IMR-90 (cell line): ENCODE data around the gene DSN1. TPM values are rescaled to one million over a fixed set of nuclear protein-coding genes. Genes with fewer than 3 reads are reported as not detected.
A peak's percentile ranks its signal among the peaks of the same experiment; 100 is the strongest.

ENCODE experiments used
- ATAC-seq: fragments of 200-7000 bp; cut with Tn5 transposase; 2 replicates; pipeline ENCODE4 v1.9.1; 2020; ENCODE audit warnings: low read depth, mild to moderate bottlenecking, moderate library complexity
- BruUV-seq: library from RNA; stranded (reverse); fragments of 400-500 nt; replicated peaks from 2 replicates; lab custom pipeline; 2021; lab: Mats Ljungman, UMichigan
- CTCF ChIA-PET: fragments of 300-600 bp; formaldehyde crosslinking; extraction: SDS; loops from one replicate; lab custom pipeline; 2021; ENCODE audit warnings: antibody characterized with exemption; lab: Yijun Ruan, JAX
- POLR2A ChIA-PET: fragments of 300-600 bp; sonication (Branson Sonifier 250); formaldehyde crosslinking; loops from one replicate; lab custom pipeline; 2022; ENCODE audit warnings: antibody characterized with exemption; ENCODE audit not compliant: unreplicated experiment; lab: Charles Lee
- DNase-seq: peaks from one replicate; pipeline ENCODE4 v3.0.0; 2013
- H2AFZ ChIP-seq: replicated peaks from 2 replicates; pipeline ENCODE3; 2013; ENCODE audit warnings: low read length, mild to moderate bottlenecking; ENCODE audit not compliant: poor library complexity
- H2AK5ac ChIP-seq: 2 replicates; pipeline ENCODE4 v1.6.1; 2013; ENCODE audit warnings: low read depth, low read length, inconsistent platforms
- H2AK9ac ChIP-seq: replicated peaks from 2 replicates; pipeline ENCODE3; 2013; ENCODE audit warnings: mild to moderate bottlenecking, low read depth, low read length, moderate library complexity; ENCODE audit not compliant: poor library complexity
- H2BK120ac ChIP-seq: 2 replicates; pipeline ENCODE4 v1.6.1; 2013; ENCODE audit warnings: low read depth, low read length, inconsistent platforms
- H2BK15ac ChIP-seq: 3 replicates; pipeline ENCODE4 v1.6.1; 2013; ENCODE audit warnings: low read depth, low read length, inconsistent platforms
- H2BK20ac ChIP-seq: 2 replicates; pipeline ENCODE4 v1.6.1; 2013; ENCODE audit warnings: low read depth, mild to moderate bottlenecking, inconsistent platforms, low read length, moderate library complexity
- H2BK5ac ChIP-seq: 2 replicates; pipeline ENCODE4 v1.6.1; 2013; ENCODE audit warnings: mild to moderate bottlenecking, low read depth, low read length, inconsistent platforms; ENCODE audit not compliant: poor library complexity, severe bottlenecking
- H3K14ac ChIP-seq: replicated peaks from 2 replicates; pipeline ENCODE4 v1.6.1; 2013; ENCODE audit warnings: low read depth, low read length, inconsistent platforms
- H3K18ac ChIP-seq: 2 replicates; pipeline ENCODE4 v1.6.1; 2013; ENCODE audit warnings: low read depth, low read length, control low read depth
- H3K23ac ChIP-seq: 2 replicates; pipeline ENCODE4 v1.6.1; 2013; ENCODE audit warnings: low read depth, low read length, inconsistent platforms
- H3K27ac ChIP-seq: 2 replicates; pipeline ENCODE4 v1.5.1; 2013; ENCODE audit warnings: mild to moderate bottlenecking, control low read depth, low read length; ENCODE audit not compliant: insufficient read depth
- H3K27me3 ChIP-seq: 2 replicates; pipeline ENCODE4 v1.6.1; 2013; ENCODE audit warnings: low read length; ENCODE audit not compliant: control insufficient read depth, insufficient read depth
- H3K36me3 ChIP-seq: 2 replicates; pipeline ENCODE4 v1.6.1; 2013; ENCODE audit warnings: low read length, mixed read lengths; ENCODE audit not compliant: control insufficient read depth, insufficient read depth
- H3K4ac ChIP-seq: 2 replicates; pipeline ENCODE4 v1.6.1; 2013; ENCODE audit warnings: low read depth, low read length, inconsistent platforms
- H3K4me1 ChIP-seq: 2 replicates; pipeline ENCODE4 v1.6.1; 2013; ENCODE audit warnings: low read length, mixed read lengths; ENCODE audit not compliant: control insufficient read depth, insufficient read depth
- H3K4me2 ChIP-seq: 2 replicates; pipeline ENCODE4 v1.6.1; 2013; ENCODE audit warnings: low read depth, mild to moderate bottlenecking, control low read depth, low read length, moderate library complexity
- H3K4me3 ChIP-seq: 2 replicates; pipeline ENCODE4 v1.5.1; 2013; ENCODE audit warnings: low read depth, mild to moderate bottlenecking, control low read depth, low read length, moderate library complexity; ENCODE audit not compliant: insufficient read depth
- H3K56ac ChIP-seq: 2 replicates; pipeline ENCODE4 v1.6.1; 2013; ENCODE audit warnings: low read length, inconsistent platforms; ENCODE audit not compliant: insufficient read depth; ENCODE audit errors: extremely low read depth
- H3K79me1 ChIP-seq, 2 experiments: 2 replicates each; pipeline ENCODE4 v1.6.1; 2013; ENCODE audit warnings: low read length in 2 of 2, inconsistent platforms in 1 of 2, low read depth in 1 of 2
- H3K9ac ChIP-seq: 2 replicates; pipeline ENCODE4 v1.6.1; 2013; ENCODE audit warnings: low read depth, low read length, control low read depth
- H3K9me1 ChIP-seq: 2 replicates; pipeline ENCODE4 v1.6.1; 2013; ENCODE audit warnings: low read length, inconsistent platforms; ENCODE audit not compliant: insufficient read depth
- H3K9me3 ChIP-seq: 2 replicates; pipeline ENCODE4 v1.6.1; 2013; ENCODE audit warnings: low read length; ENCODE audit not compliant: control insufficient read depth, insufficient read depth
- H4K20me1 ChIP-seq: 2 replicates; pipeline ENCODE4 v1.6.1; 2013; ENCODE audit warnings: low read length, inconsistent platforms; ENCODE audit not compliant: insufficient read depth
- H4K5ac ChIP-seq: 2 replicates; pipeline ENCODE4 v1.6.1; 2013; ENCODE audit warnings: mild to moderate bottlenecking, low read depth, low read length, control low read depth
- H4K8ac ChIP-seq, 2 experiments: 2 replicates each; pipeline ENCODE4 v1.6.1; 2013; ENCODE audit warnings: low read depth in 2 of 2, low read length in 2 of 2, control low read depth in 1 of 2, inconsistent platforms in 1 of 2
- H4K91ac ChIP-seq: 2 replicates; pipeline ENCODE4 v1.6.1; 2013; ENCODE audit warnings: low read depth, low read length, inconsistent platforms; ENCODE audit not compliant: insufficient read depth
- CHD1 ChIP-seq: IDR thresholded peaks from 2 replicates; pipeline ENCODE4 v1.6.1; 2012; ENCODE audit warnings: low read depth, low read length, improper control_type of control experiment
- FOS ChIP-seq: fragments of 150-350 bp; IDR thresholded peaks from 2 replicates; pipeline ENCODE4 v1.6.1; 2016; ENCODE audit warnings: low read depth, low read length
- MAFK ChIP-seq: IDR thresholded peaks from 2 replicates; pipeline ENCODE4 v1.6.1; 2012; ENCODE audit warnings: low read depth, low read length, improper control_type of control experiment
- MAZ ChIP-seq: IDR thresholded peaks from 2 replicates; pipeline ENCODE4 v1.6.1; 2012; ENCODE audit warnings: low read depth, mild to moderate bottlenecking, low read length, improper control_type of control experiment, moderate library complexity, borderline replicate concordance
- MXI1 ChIP-seq: IDR thresholded peaks from 2 replicates; pipeline ENCODE4 v1.6.1; 2012; ENCODE audit warnings: low read depth, mild to moderate bottlenecking, low read length, moderate library complexity, borderline replicate concordance
- NFE2L2 ChIP-seq: fragments of 150-350 bp; IDR thresholded peaks from 2 replicates; pipeline ENCODE4 v1.6.1; 2016; ENCODE audit warnings: low read depth, mild to moderate bottlenecking, low read length
- RCOR1 ChIP-seq: IDR thresholded peaks from 2 replicates; pipeline ENCODE4 v1.6.1; 2012; ENCODE audit warnings: mild to moderate bottlenecking, low read length, improper control_type of control experiment; ENCODE audit not compliant: insufficient replicate concordance
- WGBS, 2 experiments: methylation state at CpG; one replicate each; pipeline versions ENCODE4 v1.1.5 to v1.1.7; 2013; ENCODE audit warnings: missing lambda C conversion rate in 2 of 2; ENCODE audit not compliant: insufficient read length in 1 of 2; ENCODE audit errors: extremely low coverage in 2 of 2; 5-methylcytosine and 5-hydroxymethylcytosine counted together
- dilution Hi-C: fragments of 300-500 bp; cut with HindIII; formaldehyde crosslinking; loops from one replicate; pipeline ENCODE4 v1.14.3; 2018; ENCODE audit warnings: low sequenced_read_pairs; ENCODE audit not compliant: unreplicated experiment
- in situ Hi-C: fragments of 300-500 bp; cut with MboI; formaldehyde crosslinking; loops from 3 replicates; pipeline ENCODE4 v1.14.3; 2019; ENCODE audit warnings: low sequenced_read_pairs, inconsistent platforms, mixed read lengths
- intact Hi-C: fragments of 100-400 bp; cut with micrococcal nuclease; formaldehyde crosslinking; loops from 2 replicates; pipeline ENCODE4 v1.10.0; 2022
- polyA plus RNA-seq, 3 experiments: library from polyadenylated mRNA; depleted of rRNA; stranded (reverse); fragments of >200 nt; gene quantifications; 2 replicates each; pipeline ENCODE4 v1.2.3, GENCODE V29; 2012; ENCODE audit warnings: low replicate concordance in 1 of 3
- total RNA-seq: library from RNA; depleted of rRNA; stranded (reverse); fragments of >200 nt; gene quantifications from 2 replicates; pipeline ENCODE4 v1.2.3, GENCODE V29; 2012
- TF ChIP-seq, protein P1 (sequence below): fragments of 150-350 bp; IDR thresholded peaks from 2 replicates; pipeline ENCODE4 v1.6.1; 2016; ENCODE audit warnings: low read depth, mild to moderate bottlenecking, low read length, moderate library complexity, borderline replicate concordance

DSN1 gene
- total and polyA plus RNA-seq, 2 of the 4 experiments (the other 2 are of a cell fraction), result 10.5 to 16.3 TPM

DNA sequence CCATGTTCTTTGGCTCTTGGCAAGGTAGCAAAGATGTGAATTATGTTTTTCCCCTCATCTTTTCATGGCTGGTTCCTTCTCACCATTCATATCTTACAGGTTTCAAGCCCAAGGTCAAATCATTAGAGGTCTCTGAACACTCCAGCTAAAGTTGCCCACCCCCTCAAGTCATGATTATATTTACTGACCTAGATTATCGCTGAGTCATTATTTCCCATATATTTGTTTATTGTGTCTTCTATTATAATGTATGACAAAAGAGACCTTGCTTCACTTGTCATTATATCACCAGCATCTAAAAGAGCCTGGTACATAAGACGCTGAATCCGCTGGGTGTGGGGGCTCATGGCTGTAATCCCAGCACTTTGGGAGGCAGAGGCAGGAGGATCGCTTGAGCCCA is 12.4 kb downstream of the DSN1 start:
- intact Hi-C loops, result no loop called here
- Histone ChIP-seq H3K4ac (no peak overlapping the region), H4K20me1 (no peaks in the 10 kb centered on the region), H2BK15ac (no peak overlapping the region), H4K5ac (no peak overlapping the region), H3K4me1 (no peaks in the 10 kb centered on the region), H2AK9ac (no peak overlapping the region), H3K27me3 (no peaks in the 10 kb centered on the region), H4K8ac (no peak overlapping the region), H3K9ac (no peak overlapping the region), H3K23ac (no peak overlapping the region), H3K14ac (no peak overlapping the region), H3K79me1 (no peaks in the 10 kb centered on the region), H3K4me3 (no peak overlapping the region), H3K9me1 (no peaks in the 10 kb centered on the region), H3K56ac (no peak overlapping the region), H4K91ac (no peak overlapping the region), H3K27ac (no peak overlapping the region), H3K9me3 (no peaks in the 10 kb centered on the region), H3K36me3 (0 out of 2 replicates have a peak, but pooled peaks cover 3% of the 10 kb centered on the region), H2BK5ac (no peak overlapping the region), H2BK120ac (no peak overlapping the region), H3K18ac (no peak overlapping the region), H2AK5ac (no peak overlapping the region), H2BK20ac (no peak overlapping the region), H2AFZ (no peak overlapping the region), H3K4me2 (no peak overlapping the region)
- in situ Hi-C loops, result no loop called here
- TF ChIP-seq CHD1 (no peak), MAFK (peak; percentile 71), NFE2L2 (peak; percentile 91), MXI1 (no peak), MAZ (no peak), FOS (no peak), RCOR1 (no peak)
- TF ChIP-seq, protein P1, sequence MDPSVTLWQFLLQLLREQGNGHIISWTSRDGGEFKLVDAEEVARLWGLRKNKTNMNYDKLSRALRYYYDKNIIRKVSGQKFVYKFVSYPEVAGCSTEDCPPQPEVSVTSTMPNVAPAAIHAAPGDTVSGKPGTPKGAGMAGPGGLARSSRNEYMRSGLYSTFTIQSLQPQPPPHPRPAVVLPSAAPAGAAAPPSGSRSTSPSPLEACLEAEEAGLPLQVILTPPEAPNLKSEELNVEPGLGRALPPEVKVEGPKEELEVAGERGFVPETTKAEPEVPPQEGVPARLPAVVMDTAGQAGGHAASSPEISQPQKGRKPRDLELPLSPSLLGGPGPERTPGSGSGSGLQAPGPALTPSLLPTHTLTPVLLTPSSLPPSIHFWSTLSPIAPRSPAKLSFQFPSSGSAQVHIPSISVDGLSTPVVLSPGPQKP, result no peak
- dilution Hi-C loops, result no loop called here
- ChIA-PET CTCF (interaction anchor here (0.7 kb wide), 1 partner anchor 45 kb away, joined by 3 read pairs; no protein-coding TSS in a partner anchor), POLR2A (no interaction called here)
- DNase-seq, result no peak
- no CpG with 5 or more reads among the region's 4 CpGs for WGBS, 2 experiments
- no peak for ATAC-seq
- no TSS peak for BruUV-seq
